H1 (cell line): ENCODE measurements around the gene KLHL3. TPM values are rescaled to one million over a fixed set of nuclear protein-coding genes. Genes with fewer than 3 reads are reported as not detected.

Source experiments
- CTCF ChIA-PET: fragments of 300-600 bp; sonication (Branson Sonifier 250); formaldehyde crosslinking; loops from one replicate; lab custom pipeline; 2021; ENCODE audit not compliant: partially characterized antibody; lab: Charles Lee
- POLR2A ChIA-PET: fragments of 300-600 bp; sonication (Branson Sonifier 250); formaldehyde crosslinking; loops from one replicate; lab custom pipeline; 2021; ENCODE audit warnings: inconsistent platforms; ENCODE audit not compliant: partially characterized antibody; lab: Charles Lee
- DNase-seq, 2 experiments: peaks; one replicate each; pipeline versions ENCODE4 v3.0.0 to v3.0.0-alpha.2; 2010 to 2022; ENCODE audit warnings: low spot score in 2 of 2, low read depth in 1 of 2, mixed read lengths in 1 of 2
- FAIRE-seq: peaks from 2 replicates; lab custom pipeline; 2011; peaks lifted over from hg19 to GRCh38; lab: Jason Lieb, UNC
- H2AFZ ChIP-seq: 2 replicates; pipeline ENCODE4 v1.8.1; 2012; ENCODE audit warnings: low read length, inconsistent platforms
- H2AK5ac ChIP-seq: 2 replicates; pipeline ENCODE4 v1.6.1; 2013; ENCODE audit warnings: low read depth, low read length
- H2BK120ac ChIP-seq: replicated peaks from 2 replicates; pipeline ENCODE3; 2013; ENCODE audit warnings: low read depth, low read length, inconsistent platforms
- H2BK12ac ChIP-seq: 2 replicates; pipeline ENCODE4 v1.6.1; 2013; ENCODE audit warnings: low read depth, low read length
- H2BK15ac ChIP-seq: 2 replicates; pipeline ENCODE4 v1.6.1; 2013; ENCODE audit warnings: low read length
- H2BK20ac ChIP-seq: 2 replicates; pipeline ENCODE4 v1.6.1; 2013; ENCODE audit warnings: low read length
- H2BK5ac ChIP-seq: 2 replicates; pipeline ENCODE4 v1.6.1; 2013; ENCODE audit warnings: low read depth, low read length
- H3K14ac ChIP-seq: 2 replicates; pipeline ENCODE4 v1.6.1; 2013; ENCODE audit warnings: inconsistent platforms; ENCODE audit not compliant: insufficient read length
- H3K18ac ChIP-seq: 2 replicates; pipeline ENCODE4 v1.6.1; 2013; ENCODE audit warnings: low read length; ENCODE audit errors: extremely low read depth
- H3K23ac ChIP-seq: 2 replicates; pipeline ENCODE4 v1.6.1; 2013; ENCODE audit warnings: inconsistent platforms; ENCODE audit not compliant: insufficient read length
- H3K23me2 ChIP-seq: 2 replicates; pipeline ENCODE4 v1.6.1; 2013; ENCODE audit warnings: low read depth, low read length
- H3K27ac ChIP-seq: 2 replicates; pipeline ENCODE4 v1.6.1; 2011; ENCODE audit warnings: low read depth, low read length, inconsistent platforms
- H3K27me3 ChIP-seq, 4 experiments: replicated peaks in 1 of 4; 1 replicate in 1 of 4; 2 replicates in 3 of 4; pipeline versions ENCODE4 v1.6.1 to v1.8.1; 2011 to 2013; ENCODE audit warnings: low read length in 3 of 4, mild to moderate bottlenecking in 3 of 4, inconsistent platforms in 2 of 4, mixed read lengths in 2 of 4, moderate library complexity in 1 of 4; ENCODE audit not compliant: control insufficient read depth in 3 of 4, insufficient read depth in 3 of 4; ENCODE audit errors: extremely low read depth in 1 of 4
- H3K36me3 ChIP-seq, 4 experiments: 2 replicates each; pipeline versions ENCODE4 v1.6.1 to v1.8.1; 2011 to 2013; ENCODE audit warnings: mild to moderate bottlenecking in 4 of 4, low read length in 3 of 4, moderate library complexity in 2 of 4, control low read depth in 1 of 4, inconsistent platforms in 1 of 4; ENCODE audit not compliant: insufficient read depth in 4 of 4, control insufficient read depth in 2 of 4
- H3K4ac ChIP-seq: replicated peaks from 2 replicates; pipeline ENCODE3; 2013; ENCODE audit warnings: low read length, low read depth, mixed read lengths, inconsistent platforms; ENCODE audit not compliant: insufficient read length
- H3K4me1 ChIP-seq, 4 experiments: replicated peaks in 1 of 4; 1 replicate in 1 of 4; 2 replicates in 3 of 4; pipeline versions ENCODE4 v1.6.1 to v1.8.1; 2011 to 2013; ENCODE audit warnings: low read length in 3 of 4, inconsistent platforms in 2 of 4, mixed read lengths in 1 of 4; ENCODE audit not compliant: insufficient read depth in 4 of 4, control insufficient read depth in 3 of 4
- H3K4me2 ChIP-seq, 2 experiments: 2 replicates each; pipeline versions ENCODE4 v1.6.1 to v1.8.1; 2011 to 2013; ENCODE audit warnings: low read depth in 2 of 2, low read length in 2 of 2, control low read depth in 1 of 2, inconsistent platforms in 1 of 2, mild to moderate bottlenecking in 1 of 2; ENCODE audit not compliant: insufficient read depth in 1 of 2
- H3K4me3 ChIP-seq, 4 experiments: fragments of 200-600, 300-600 bp in 1 of 4; sonication (generic), shearing (Covaris generic), sonication (Bioruptor Twin) in 1 of 4; 2 replicates each; pipeline versions ENCODE4 v1.5.1 to v1.8.1; 2011 to 2016; ENCODE audit warnings: low read length in 4 of 4, low read depth in 3 of 4, control low read depth in 2 of 4, inconsistent platforms in 2 of 4, mild to moderate bottlenecking in 2 of 4, mixed read lengths in 1 of 4, moderate library complexity in 1 of 4; ENCODE audit not compliant: insufficient read depth in 2 of 4; ENCODE audit errors: extremely low read depth in 1 of 4
- H3K56ac ChIP-seq: replicated peaks from 2 replicates; pipeline ENCODE3; 2013; ENCODE audit warnings: low read depth, mild to moderate bottlenecking, mixed read lengths, low read length, inconsistent platforms; ENCODE audit not compliant: insufficient read length
- H3K79me1 ChIP-seq: 2 replicates; pipeline ENCODE4 v1.6.1; 2013; ENCODE audit warnings: low read depth, low read length, control low read depth
- H3K79me2 ChIP-seq, 2 experiments: 2 replicates each; pipeline versions ENCODE4 v1.6.1 to v1.8.1; 2012 to 2013; ENCODE audit warnings: low read length in 2 of 2, mild to moderate bottlenecking in 2 of 2, inconsistent platforms in 1 of 2; ENCODE audit not compliant: insufficient read depth in 2 of 2, control insufficient read depth in 1 of 2
- H3K9ac ChIP-seq, 4 experiments: replicated peaks in 1 of 4; 1 replicate in 1 of 4; 2 replicates in 3 of 4; pipeline versions ENCODE4 v1.6.1 to v1.8.1; 2011 to 2013; ENCODE audit warnings: low read depth in 3 of 4, low read length in 3 of 4, control low read depth in 2 of 4, mild to moderate bottlenecking in 2 of 4, moderate library complexity in 2 of 4, inconsistent platforms in 1 of 4; ENCODE audit errors: extremely low read depth in 1 of 4
- H3K9me3 ChIP-seq, 2 experiments: 2 replicates each; pipeline versions ENCODE4 v1.6.1 to v1.8.1; 2012 to 2013; ENCODE audit warnings: mild to moderate bottlenecking in 2 of 2, moderate library complexity in 2 of 2, control low read depth in 1 of 2, inconsistent platforms in 1 of 2, low read depth in 1 of 2, low read length in 1 of 2, mixed read lengths in 1 of 2; ENCODE audit not compliant: insufficient read depth in 2 of 2
- H4K20me1 ChIP-seq, 2 experiments: replicated peaks in 1 of 2; 2 replicates each; pipeline versions ENCODE3 to v1.8.1; 2011 to 2013; ENCODE audit warnings: inconsistent platforms in 2 of 2, low read length in 2 of 2, mild to moderate bottlenecking in 1 of 2; ENCODE audit not compliant: insufficient read depth in 2 of 2, control insufficient read depth in 1 of 2
- H4K5ac ChIP-seq: 2 replicates; pipeline ENCODE4 v1.6.1; 2013; ENCODE audit warnings: low read length, low read depth, mixed read lengths, inconsistent platforms; ENCODE audit not compliant: insufficient read length
- H4K8ac ChIP-seq: 2 replicates; pipeline ENCODE4 v1.8.0; 2013; ENCODE audit warnings: mild to moderate bottlenecking, moderate library complexity, low read length, inconsistent platforms; ENCODE audit not compliant: insufficient read depth; ENCODE audit errors: extremely low read depth
- H4K91ac ChIP-seq: replicated peaks from 2 replicates; pipeline ENCODE3; 2013; ENCODE audit warnings: low read length, mixed read lengths, inconsistent platforms; ENCODE audit not compliant: insufficient read length
- ASH2L ChIP-seq: fragments of 200-600, 300-600 bp; sonication (generic); IDR thresholded peaks from one replicate; pipeline ENCODE4 v1.7.1; 2017; ENCODE audit warnings: low read length
- BACH1 ChIP-seq: IDR thresholded peaks from 2 replicates; pipeline ENCODE4 v1.6.1; 2012; ENCODE audit warnings: low read length, improper control_type of control experiment
- CHD2 ChIP-seq: IDR thresholded peaks from 2 replicates; pipeline ENCODE4 v1.6.1; 2012; ENCODE audit warnings: low read length, improper control_type of control experiment
- EP300 ChIP-seq, 2 experiments: IDR thresholded peaks; 1 replicate in 1 of 2; 2 replicates in 1 of 2; pipeline ENCODE4 v1.6.1; 2011 to 2012; ENCODE audit warnings: low read depth in 2 of 2, low read length in 2 of 2, mild to moderate bottlenecking in 2 of 2, borderline replicate concordance in 1 of 2, inconsistent platforms in 1 of 2, moderate library complexity in 1 of 2
- JUN ChIP-seq: IDR thresholded peaks from 2 replicates; pipeline ENCODE4 v1.6.1; 2011; ENCODE audit warnings: low read depth, mild to moderate bottlenecking, improper control_type of control experiment, low read length
- MAX ChIP-seq: IDR thresholded peaks from 2 replicates; pipeline ENCODE4 v1.6.1; 2012; ENCODE audit warnings: inconsistent platforms
- PHF8 ChIP-seq: fragments of 200-600 bp; sonication (generic); conservative IDR thresholded peaks from 2 replicates; pipeline ENCODE4 v1.7.1; 2012; ENCODE audit warnings: low read depth, mild to moderate bottlenecking, inconsistent platforms, low read length, moderate library complexity
- WGBS, 2 experiments: shearing (Covaris generic) in 1 of 2; methylation state at CpG; one replicate each; pipeline versions ENCODE4 v1.1.6 to v1.1.7; 2013 to 2015; ENCODE audit warnings: low lambda C conversion rate in 2 of 2, mixed read lengths in 2 of 2, inconsistent platforms in 1 of 2, low coverage in 1 of 2, missing lambda C conversion rate in 1 of 2; ENCODE audit not compliant: insufficient replicate concordance in 2 of 2, insufficient coverage in 1 of 2, insufficient read length in 1 of 2; ENCODE audit errors: extremely low coverage in 1 of 2, missing lambda C conversion rate in 1 of 2; 5-methylcytosine and 5-hydroxymethylcytosine counted together
- polyA plus RNA-seq, 7 experiments: library from polyadenylated mRNA; depleted of rRNA in 3 of 7; stranded (reverse) in 5 of 7; unstranded in 2 of 7; fragments of >200 nt in 5 of 7; fragments of 200-250 nt in 2 of 7; gene quantifications; 1 replicate in 5 of 7; 2 replicates in 1 of 7; 4 replicates in 1 of 7; pipeline versions ENCODE4 v1.2.1 to v1.2.3, GENCODE V29; 2011 to 2013; ENCODE audit warnings: missing spikeins in 2 of 7, mixed read lengths in 2 of 7
- total RNA-seq: library from RNA; stranded (reverse); fragmentation: NEBNext Ultra II Directional; extraction: Animal tissue kit (Norgen Biotek cat#: 25700); gene quantifications from 2 replicates; pipeline ENCODE4 v1.2.1, GENCODE V29; 2021

Gene KLHL3
- total and polyA plus RNA-seq, 2 of the 8 experiments (the other 6 are each of a cell fraction or from before 2014, with no cell fraction given), result 7.4 to 13.7 TPM

- no peak for TF ChIP-seq EP300 (IDR thresholded peaks at IDR 0.05; ENCODE audit: borderline replicate concordance in 1 of 2, low read depth in 2 of 2, low read length in 2 of 2)
- no peak for TF ChIP-seq PHF8
- no peak for TF ChIP-seq ASH2L
- TF ChIP-seq JUN, result no peak
- TF ChIP-seq MAX, result no peak
- TF ChIP-seq CHD2, result no peak
- TF ChIP-seq BACH1, result no peak
- Histone ChIP-seq H3K27me3 (no peaks in the 10 kb centered on the region), H3K23ac (no peak overlapping the region), H4K91ac (no peak overlapping the region), H3K4me2 (no peak overlapping the region), H2BK20ac (no peak overlapping the region), H3K56ac (no peak overlapping the region), H2AK5ac (no peak overlapping the region), H2BK5ac (no peak overlapping the region), H3K27ac (no peak overlapping the region), H2BK12ac (no peak overlapping the region), H3K14ac (no peak overlapping the region), H2AFZ (no peak overlapping the region), H3K18ac (no peak overlapping the region), H4K8ac (no peak overlapping the region), H2BK120ac (no peak overlapping the region), H3K4me1 (no peaks in the 10 kb centered on the region), H4K20me1 (no peaks in the 10 kb centered on the region), H3K9me3 (no peaks in the 10 kb centered on the region), H3K36me3 (no peaks in the 10 kb centered on the region), H3K4ac (no peak overlapping the region), H3K4me3 (no peak overlapping the region), H3K79me2 (no peaks in the 10 kb centered on the region), H3K23me2 (no peaks in the 10 kb centered on the region; the same call in 1 of the 2 replicates), H4K5ac (no peak overlapping the region), H3K79me1 (no peaks in the 10 kb centered on the region), H2BK15ac (no peak overlapping the region), H3K9ac (no peak overlapping the region)
- POLR2A ChIA-PET, result no interaction called here
- CTCF ChIA-PET, result interaction anchor here (1.0 to 5.4 kb wide), 7 partner anchors 9 to 408 kb away, joined by 3 to 41 read pairs (median 4); no protein-coding TSS in a partner anchor
- 88% methylated on average over 5 of the region's 5 CpGs; no CpG with 5 or more reads in 1 of the 2 experiments for WGBS, 2 experiments
- DNase-seq, result no peak
- FAIRE-seq, result no peak
Observed at GRCh38 chr5:137668637-137669036, 67.3 kb downstream of the KLHL3 start.
